GM19193 (cell line): ENCODE measurements around the gene DNAI2.

Source experiments
- POLR2A ChIP-seq: IDR thresholded peaks from 4 replicates; pipeline ENCODE4 v1.6.1; 2011; ENCODE audit not compliant: insufficient read depth, insufficient read length; ENCODE audit errors: extremely low read depth

Gene DNAI2

DNA sequence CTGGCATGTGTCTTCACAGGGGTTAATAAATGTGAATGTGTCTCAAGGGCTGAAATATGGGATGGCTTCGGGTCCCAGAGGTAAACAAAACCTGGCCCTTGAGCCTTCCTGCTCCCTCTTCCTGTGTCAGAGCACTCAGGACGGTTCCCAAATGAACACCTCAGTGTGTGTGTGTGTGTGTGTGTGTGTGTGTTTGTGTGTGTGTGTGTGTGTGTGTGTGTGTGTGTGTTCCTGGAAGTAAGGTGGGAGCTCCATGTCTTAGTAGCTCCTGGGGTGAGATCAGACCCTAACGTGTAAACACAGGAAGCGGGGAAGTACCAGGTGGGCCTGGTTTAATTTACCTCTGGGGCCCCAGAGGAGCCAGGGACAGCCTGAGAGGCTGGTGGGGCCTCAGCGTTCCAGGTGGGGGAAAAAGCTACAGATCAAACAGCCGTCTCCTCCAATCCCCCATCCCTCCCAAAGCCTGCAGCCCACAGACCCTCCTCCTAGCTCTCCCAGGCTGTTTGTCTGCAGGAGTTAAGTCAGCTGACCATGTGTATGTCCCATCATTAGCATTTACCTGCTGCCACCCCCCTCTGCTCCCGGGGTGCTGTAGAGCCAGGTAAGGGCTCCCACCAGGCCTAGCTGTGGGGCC, 58.1 kb downstream of the DNAI2 start:
- TF ChIP-seq POLR2A: no peak

DNA sequence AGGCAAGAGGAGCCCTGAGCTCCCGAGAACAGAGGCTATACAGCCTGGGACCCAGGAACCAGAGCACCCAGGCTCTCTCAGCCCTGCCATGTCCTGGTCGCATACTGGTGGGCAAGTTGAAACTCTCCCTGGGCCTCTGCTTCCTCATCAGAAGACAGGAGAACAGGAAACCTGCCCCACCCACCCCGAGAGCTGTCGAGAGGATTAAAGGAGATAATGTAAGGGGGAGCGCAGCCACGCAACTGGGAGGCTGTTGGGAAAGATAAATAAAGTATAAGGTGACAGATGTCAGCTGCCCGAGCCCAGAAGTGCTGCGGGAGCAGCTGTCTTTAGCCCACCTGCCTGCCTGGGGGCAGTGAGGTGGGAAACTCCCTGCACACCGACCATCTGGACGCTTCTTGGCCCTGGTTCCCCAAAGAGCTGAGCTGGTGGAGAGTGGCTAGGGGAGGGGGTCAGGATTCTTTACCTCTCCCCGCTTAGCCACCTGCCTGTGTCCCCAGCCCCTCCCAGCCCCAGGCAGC, 58.8 kb downstream of the DNAI2 start:
- TF ChIP-seq POLR2A: no peak

DNA sequence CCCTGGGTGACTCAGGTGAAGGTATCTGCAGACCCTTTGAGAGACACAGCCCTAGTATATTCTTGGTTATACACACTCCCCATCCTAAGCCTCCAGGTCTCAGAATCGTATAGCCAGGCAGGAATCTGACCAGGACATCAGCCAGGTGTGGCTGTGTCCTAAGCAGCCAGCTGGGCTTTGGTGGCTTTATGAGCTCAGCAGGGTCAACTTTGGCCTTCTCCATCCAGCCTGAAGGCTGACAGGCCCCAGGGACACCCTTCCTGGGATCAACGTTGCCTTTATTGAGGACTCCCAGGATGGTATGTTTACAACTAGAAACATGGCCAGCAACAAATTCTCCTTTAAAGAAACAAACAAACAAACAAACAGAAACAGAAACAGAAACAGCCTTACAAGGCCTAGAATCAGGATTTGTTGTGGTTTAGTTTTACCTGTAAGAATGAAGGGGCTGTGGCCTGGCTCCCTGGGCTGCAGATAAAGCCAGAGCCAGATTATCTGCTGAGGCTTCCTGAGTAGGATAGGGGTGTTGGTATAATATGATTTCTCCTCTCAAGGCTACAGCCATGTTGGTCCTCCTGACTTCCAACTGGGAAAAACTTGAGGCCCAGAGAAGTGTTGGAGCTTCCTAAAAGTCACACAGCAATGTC, 60.5 kb downstream of the DNAI2 start:
- TF ChIP-seq POLR2A: no peak

DNA sequence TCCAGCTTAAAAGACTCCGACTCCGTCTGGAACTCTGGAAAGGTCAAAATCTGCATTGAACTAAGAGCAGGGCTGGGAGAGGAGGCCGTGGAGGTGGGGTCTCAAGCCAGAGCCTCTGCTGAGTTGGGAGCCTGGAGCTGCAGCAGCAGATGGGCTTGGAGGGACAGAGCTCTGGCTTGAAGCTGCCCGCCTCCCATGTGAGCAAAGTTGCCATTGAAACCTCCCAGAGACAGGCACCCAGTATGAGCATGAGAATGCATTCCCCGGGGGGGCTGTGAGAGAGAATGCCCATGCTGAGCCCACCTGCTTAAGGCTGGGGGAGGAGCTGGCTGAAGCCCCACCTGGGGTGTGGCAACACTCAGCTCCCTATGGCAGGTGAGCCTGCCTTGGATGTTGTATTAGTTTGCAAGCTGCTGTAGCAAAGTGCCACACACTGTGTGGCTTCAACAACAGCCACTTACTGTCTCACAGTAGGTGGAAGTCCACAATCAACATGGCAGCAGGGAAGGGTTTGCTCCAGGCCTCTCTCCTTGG, 61.6 kb downstream of the DNAI2 start:
- no peak for TF ChIP-seq POLR2A

DNA sequence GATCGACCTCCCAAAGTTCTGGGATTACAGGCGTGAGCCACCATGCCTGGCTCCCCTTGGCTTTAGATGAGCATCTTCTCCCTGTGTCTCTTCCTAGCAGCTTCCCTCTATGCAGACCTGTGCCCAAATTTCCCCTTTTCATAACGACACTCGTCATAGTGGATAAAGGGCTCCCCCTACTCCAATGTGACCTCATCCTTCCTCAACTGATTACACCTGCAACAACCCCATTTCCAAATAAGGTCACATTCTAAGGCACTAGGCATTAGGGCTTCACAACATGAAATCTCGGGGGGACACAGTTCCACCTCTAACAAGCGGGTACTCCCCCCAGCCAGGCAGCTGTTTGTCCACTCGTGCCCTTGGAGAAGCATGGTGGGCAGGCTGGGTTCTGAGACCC, 62.3 kb downstream of the DNAI2 start:
- TF ChIP-seq POLR2A: no peak

- TF ChIP-seq POLR2A: no peak
Observed at GRCh38 chr17:74337834-74338500, 63.9 kb downstream of the DNAI2 start.

- TF ChIP-seq POLR2A: no peak
Observed at GRCh38 chr17:74339537-74340195, 65.6 kb downstream of the DNAI2 start.

DNA sequence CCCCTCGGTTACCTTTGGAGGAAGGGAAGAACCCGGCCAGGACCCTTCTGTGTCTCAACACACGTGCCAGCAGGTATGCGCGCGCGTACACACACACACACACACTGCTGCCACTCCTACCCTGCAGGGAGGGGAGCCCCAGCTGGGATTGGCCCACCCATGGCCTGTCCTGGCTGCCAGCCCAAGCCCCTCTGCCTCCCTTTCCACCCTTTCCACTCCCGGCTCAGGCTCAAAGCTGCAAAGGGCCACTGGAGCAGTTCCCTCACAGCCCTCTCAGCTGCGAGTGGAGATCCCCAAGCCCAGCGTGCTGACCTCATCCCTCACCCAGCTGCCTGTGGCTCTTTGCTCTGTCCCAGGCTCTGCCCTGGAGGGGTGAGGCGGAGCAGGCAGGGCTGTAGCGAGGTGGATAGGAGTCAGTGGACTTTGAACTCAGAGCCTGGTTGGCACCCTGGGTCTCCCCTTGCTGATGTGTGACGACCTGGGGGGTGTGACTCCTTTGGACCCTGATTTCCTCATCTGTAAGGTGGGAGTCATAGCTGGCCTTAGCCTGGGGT, 66.5 kb downstream of the DNAI2 start:
- TF ChIP-seq POLR2A: no peak

DNA sequence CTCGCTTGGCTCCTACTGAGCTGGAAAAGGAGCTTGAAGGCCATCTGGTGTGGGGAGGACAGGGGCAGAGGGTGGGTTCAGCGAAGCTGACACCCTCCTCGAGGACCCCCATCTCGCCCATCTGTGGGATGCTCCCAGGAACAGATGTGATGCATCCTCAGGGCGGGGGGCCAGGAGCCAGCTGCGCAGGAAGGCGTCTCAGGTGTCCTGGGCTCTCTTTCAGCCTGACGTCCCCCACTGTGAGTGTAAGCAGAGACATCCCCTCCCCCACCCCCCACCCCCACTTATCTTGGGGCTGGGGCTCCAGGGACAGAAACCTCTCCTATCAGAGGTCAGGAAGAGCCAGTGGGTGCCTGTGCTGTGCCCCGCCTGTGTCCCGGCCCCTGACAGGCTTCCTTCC, 68.2 kb downstream of the DNAI2 start:
- no peak for TF ChIP-seq POLR2A

DNA sequence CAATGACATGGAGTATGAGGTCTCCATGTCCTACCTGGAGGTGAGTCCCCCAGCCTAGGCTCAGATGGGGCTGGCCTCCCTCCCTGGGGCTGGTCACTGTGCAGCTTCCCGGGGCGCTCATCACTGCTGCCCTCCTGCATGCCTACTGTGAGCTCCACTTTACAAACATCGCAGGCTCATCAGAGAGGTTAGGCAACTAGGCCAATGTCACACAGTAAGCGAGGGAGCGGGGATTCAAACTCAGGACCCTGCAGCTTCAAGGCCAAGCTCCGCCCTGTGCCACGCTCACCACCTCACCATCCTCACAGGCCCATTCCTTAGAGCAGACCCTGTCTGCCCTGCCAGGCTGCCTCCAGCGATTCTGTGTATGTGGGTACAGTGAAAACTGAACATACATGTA, 69.1 kb downstream of the DNAI2 start:
- TF ChIP-seq POLR2A: no peak

DNA sequence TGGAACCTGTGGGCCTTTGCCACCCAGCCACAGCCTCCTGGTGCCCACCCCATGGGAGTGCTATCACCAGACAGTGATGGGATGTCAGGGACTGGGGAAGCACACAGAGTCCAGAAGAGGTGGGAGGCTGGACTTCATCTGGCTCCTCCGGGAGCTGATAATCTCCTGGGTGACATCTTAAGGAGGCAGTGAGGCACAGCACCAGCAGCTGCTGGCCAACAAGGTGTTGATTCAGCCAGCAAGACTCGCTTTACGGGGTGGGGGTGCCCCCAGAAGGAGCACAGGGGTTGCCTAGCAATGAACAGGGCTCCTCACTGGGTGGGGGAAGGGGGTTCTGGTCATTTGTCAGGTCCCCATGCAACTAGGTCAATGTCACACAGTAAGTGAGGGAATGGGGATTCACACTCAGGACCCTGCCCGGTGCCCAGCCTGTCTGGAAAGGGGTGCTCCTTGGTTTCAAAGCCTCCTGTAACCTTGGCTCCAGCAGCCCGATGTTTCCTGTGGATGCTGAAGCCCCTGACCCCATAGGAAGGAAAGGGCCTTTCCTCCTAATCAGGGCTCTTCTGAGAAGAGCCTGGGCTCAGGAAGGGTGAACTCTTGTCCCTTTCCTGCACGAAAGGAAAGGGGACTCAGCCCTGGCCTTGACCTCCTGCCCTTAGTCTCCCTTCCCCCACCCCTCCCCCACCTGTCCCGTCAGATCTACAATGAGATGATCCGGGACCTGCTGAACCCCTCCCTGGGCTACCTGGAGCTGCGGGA, 69.7 kb downstream of the DNAI2 start:
- no peak for TF ChIP-seq POLR2A

- no peak for TF ChIP-seq POLR2A
Observed at GRCh38 chr17:74344658-74345057, 70.6 kb downstream of the DNAI2 start.

GRCh38 chr17:74345433-74346241, 71.6 kb downstream of the DNAI2 start:
- TF ChIP-seq POLR2A: no peak

DNA sequence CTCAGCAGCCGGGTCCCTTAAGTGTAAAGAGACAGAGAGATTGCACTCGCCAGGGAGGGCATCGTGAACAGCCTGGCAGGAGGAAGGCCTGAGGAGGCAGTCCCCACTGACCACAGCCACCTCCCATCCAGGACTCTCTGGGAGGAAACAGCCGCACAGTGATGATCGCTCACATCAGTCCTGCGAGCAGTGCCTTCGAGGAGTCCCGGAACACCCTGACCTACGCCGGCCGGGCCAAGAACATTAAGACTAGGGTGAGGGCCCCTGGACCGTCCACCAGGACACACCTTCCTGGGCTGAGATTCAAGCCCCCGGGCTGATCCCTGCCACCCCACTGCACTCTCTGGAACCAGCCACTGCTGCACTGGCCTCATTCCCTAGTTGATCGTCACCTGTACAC, 73.6 kb downstream of the DNAI2 start:
- TF ChIP-seq POLR2A: no peak

GRCh38 chr17:74349120-74349519, 75.1 kb downstream of the DNAI2 start:
- no peak for TF ChIP-seq POLR2A
